GM18873 (cell line): Measurements from ENCODE around the gene ITPR2.
"Not testable (repeated sequence)": the region's sequence is repeated elsewhere in the genome, so short reads cannot be mapped to it uniquely, and the experiment has no call there.

Experiments
- ATAC-seq: cut with Tn5 transposase; IDR thresholded peaks from one replicate; pipeline ENCODE4 v1.9.1; 2021; ENCODE audit warnings: mild to moderate bottlenecking, moderate library complexity, moderate number of reproducible peaks; ENCODE audit not compliant: unreplicated experiment, low FRiP score

ITPR2 gene

GRCh38 chr12:26795910-26796309 is 37.1 kb downstream of the ITPR2 start:
- ATAC-seq, result no peak

GRCh38 chr12:26791301-26791791 is 41.6 kb downstream of the ITPR2 start:
- ATAC-seq, result no peak

- no peak for ATAC-seq
Measured at GRCh38 chr12:26790645-26790994, 42.4 kb downstream of the ITPR2 start.

- ATAC-seq, result no peak
Measured at GRCh38 chr12:26789731-26790644, 43.0 kb downstream of the ITPR2 start.

GRCh38 chr12:26786865-26787514 is 46.0 kb downstream of the ITPR2 start:
- ATAC-seq, result no peak

- ATAC-seq, result no peak
Measured at GRCh38 chr12:26786491-26786864, 46.5 kb downstream of the ITPR2 start.

GRCh38 chr12:26783816-26784379 is 49.1 kb downstream of the ITPR2 start:
- not testable (repeated sequence) for ATAC-seq

GRCh38 chr12:26783131-26783526 is 49.9 kb downstream of the ITPR2 start:
- no peak for ATAC-seq

- no peak for ATAC-seq
Measured at GRCh38 chr12:26782372-26783130, 50.4 kb downstream of the ITPR2 start.

GRCh38 chr12:26780656-26781055 is 52.3 kb downstream of the ITPR2 start:
- ATAC-seq, result not testable (repeated sequence)

GRCh38 chr12:26778173-26778775 is 54.7 kb downstream of the ITPR2 start:
- ATAC-seq, result not testable (repeated sequence)

GRCh38 chr12:26777236-26777635 is 55.8 kb downstream of the ITPR2 start:
- no peak for ATAC-seq

GRCh38 chr12:26775991-26776390 is 57.0 kb downstream of the ITPR2 start:
- ATAC-seq, result not testable (repeated sequence)

GRCh38 chr12:26773313-26774104 is 59.5 kb downstream of the ITPR2 start:
- no peak for ATAC-seq

- ATAC-seq, result no peak
Measured at GRCh38 chr12:26771861-26772260, 61.1 kb downstream of the ITPR2 start.

GRCh38 chr12:26770239-26771070 is 62.5 kb downstream of the ITPR2 start:
- ATAC-seq, result no peak

- ATAC-seq, result no peak
Measured at GRCh38 chr12:26769611-26770010, 63.4 kb downstream of the ITPR2 start.
